HCT116 (cell line): ENCODE measurements around the gene PSMD12. TPM values are rescaled to one million over a fixed set of nuclear protein-coding genes. Genes with fewer than 3 reads are reported as not detected.

Experiments used
- total RNA-seq: library from RNA; stranded (reverse); gene quantifications from one replicate; pipeline ENCODE4 v1.2.1, GENCODE V29; 2021; ENCODE audit not compliant: unreplicated experiment

The PSMD12 gene
- total RNA-seq, 1 experiment from 2014 or later = 115 TPM

Other genes with a start within 250 kb of the PSMD12 start
- gene HELZ, start 121.4 kb downstream of the PSMD12 start, total RNA-seq = 40.5 TPM
- gene PITPNC1, start 10.7 kb upstream of the PSMD12 start, total RNA-seq = 41.9 TPM